NT2/D1 (cell line): ENCODE data around the gene RPS6KA2.

Source experiments
- YY1 ChIP-seq: IDR thresholded peaks from 2 replicates; pipeline ENCODE4 v1.6.1; 2011; ENCODE audit not compliant: insufficient read length, insufficient read depth
- ZNF274 ChIP-seq: IDR thresholded peaks from 2 replicates; pipeline ENCODE4 v1.6.1; 2011; ENCODE audit warnings: mild to moderate bottlenecking, low read depth, low read length

GRCh38 chr6:166676270-166676860, 49.3 kb upstream of the RPS6KA2 start:
- TF ChIP-seq YY1 = no peak
- no peak for TF ChIP-seq ZNF274
